Breast epithelium (tissue), 4 donors: ENCODE measurements around the gene LINGO1. TPM values are rescaled to one million over a fixed set of nuclear protein-coding genes. Genes with fewer than 3 reads are reported as not detected.

Experiments used
- DNase-seq, 2 donors: peaks; one replicate each; pipeline ENCODE4 v3.0.0-alpha.2; 2019; ENCODE audit warnings: low spot score in 2 of 2
- H3K27ac ChIP-seq, 2 donors: fragments of 200-600 bp; sonication (generic) in 1 of 2; one replicate each; pipeline ENCODE4 v1.5.1; 2016 to 2019; ENCODE audit warnings: mild to moderate bottlenecking in 1 of 2
- H3K27me3 ChIP-seq, 2 donors: fragments of 200-600 bp; sonication (generic) in 1 of 2; one replicate each; pipeline versions ENCODE4 v1.5.1 to v1.6.0; 2017 to 2019; ENCODE audit warnings: control low read depth in 1 of 2, mild to moderate bottlenecking in 1 of 2
- H3K36me3 ChIP-seq: fragments of 200-600 bp; one replicate; pipeline ENCODE4 v1.5.1; 2019
- H3K4me1 ChIP-seq, 2 donors: fragments of 200-600 bp; sonication (generic); one replicate each; pipeline ENCODE4 v1.5.1; 2016 to 2019; ENCODE audit warnings: control low read depth in 1 of 2
- H3K4me3 ChIP-seq, 3 donors: fragments of 200-600 bp; sonication (generic); 1 replicate in 2 of 3; 2 replicates in 1 of 3; pipeline ENCODE4 v1.5.1; 2016 to 2019; ENCODE audit warnings: mild to moderate bottlenecking in 3 of 3, moderate library complexity in 2 of 3
- H3K9me3 ChIP-seq, 2 donors: fragments of 200-600 bp; sonication (generic) in 1 of 2; one replicate each; pipeline ENCODE4 v1.5.1; 2016 to 2019; ENCODE audit warnings: control low read depth in 1 of 2
- CTCF ChIP-seq, 3 donors: fragments of 450-650 bp; IDR thresholded peaks; one replicate each; pipeline ENCODE4 v1.5.1; 2016 to 2017; ENCODE audit warnings: antibody characterized with exemption in 3 of 3, mild to moderate bottlenecking in 3 of 3, moderate library complexity in 3 of 3
- POLR2A ChIP-seq: fragments of 450-650 bp; IDR thresholded peaks from one replicate; pipeline ENCODE4 v1.6.1; 2016; ENCODE audit warnings: antibody characterized with exemption, mild to moderate bottlenecking, moderate library complexity
- POLR2AphosphoS5 ChIP-seq, 3 donors: sonication (generic); formaldehyde crosslinking; IDR thresholded peaks; one replicate each; pipeline ENCODE4 v1.6.1; 2017; ENCODE audit warnings: antibody characterized with exemption in 3 of 3
- intact Hi-C: fragments of 100-400 bp; cut with DNase I; formaldehyde crosslinking; loops from one replicate; pipeline ENCODE4 v1.15.1; 2023; ENCODE audit warnings: low total_unique reads
- total RNA-seq, 3 donors: library from RNA; depleted of rRNA; stranded (reverse); fragments of >200 nt; gene quantifications; one replicate each; pipeline ENCODE4 v1.1.0, GENCODE V29; 2016

Gene LINGO1
- total RNA-seq, 3 donors from 2014 or later = 1.2 to 1.6 TPM; not detected in 1

- no peaks in the 10 kb centered on the region for H3K4me1 ChIP-seq
- no peak for DNase-seq
- no peaks in the 10 kb centered on the region for H3K9me3 ChIP-seq
- intact Hi-C loops = no loop called here
- TF ChIP-seq POLR2A (no peak), POLR2AphosphoS5 (IDR thresholded peaks at IDR 0.05) (no peak), CTCF (IDR thresholded peaks at IDR 0.05) (no peak)
- H3K4me3 ChIP-seq = no peak overlapping the region
- H3K27ac ChIP-seq = peak overlapping the region in 1 of 2 donors; percentile 38
- H3K27me3 ChIP-seq = no peaks in the 10 kb centered on the region
- H3K36me3 ChIP-seq = no peaks in the 10 kb centered on the region
These were observed 10.3 kb downstream of the LINGO1 start for GRCh38 chr15:77622209-77622933.

GRCh38 chr15:77621847-77622208 is 10.9 kb downstream of the LINGO1 start:
- TF ChIP-seq POLR2A (no peak), CTCF (IDR thresholded peaks at IDR 0.05) (no peak), POLR2AphosphoS5 (IDR thresholded peaks at IDR 0.05) (no peak)
- intact Hi-C loops = no loop called here
- H3K36me3 ChIP-seq = no peaks in the 10 kb centered on the region
- no peaks in the 10 kb centered on the region for H3K9me3 ChIP-seq
- H3K4me1 ChIP-seq = no peaks in the 10 kb centered on the region
- no peak overlapping the region for H3K27ac ChIP-seq
- DNase-seq = no peak
- no peak overlapping the region for H3K4me3 ChIP-seq
- H3K27me3 ChIP-seq = no peaks in the 10 kb centered on the region

GRCh38 chr15:77620960-77621647 is 11.6 kb downstream of the LINGO1 start:
- H3K27ac ChIP-seq = no peak overlapping the region
- TF ChIP-seq POLR2A = no peak
- TF ChIP-seq POLR2AphosphoS5 (IDR thresholded peaks at IDR 0.05) = no peak
- no peak for TF ChIP-seq CTCF (IDR thresholded peaks at IDR 0.05)
- intact Hi-C loops = no loop called here
- no peaks in the 10 kb centered on the region for H3K27me3 ChIP-seq
- H3K4me3 ChIP-seq = no peak overlapping the region
- H3K36me3 ChIP-seq = no peaks in the 10 kb centered on the region
- DNase-seq = no peak
- H3K9me3 ChIP-seq = no peaks in the 10 kb centered on the region
- H3K4me1 ChIP-seq = no peaks in the 10 kb centered on the region

- no peak for DNase-seq
- TF ChIP-seq CTCF (IDR thresholded peaks at IDR 0.05) (no peak), POLR2AphosphoS5 (IDR thresholded peaks at IDR 0.05) (no peak), POLR2A (no peak)
- intact Hi-C loops = no loop called here
- no peaks in the 10 kb centered on the region for H3K27me3 ChIP-seq
- no peaks in the 10 kb centered on the region for H3K36me3 ChIP-seq
- no peak overlapping the region for H3K27ac ChIP-seq
- no peaks in the 10 kb centered on the region for H3K4me1 ChIP-seq
- no peaks in the 10 kb centered on the region for H3K9me3 ChIP-seq
- no peak overlapping the region for H3K4me3 ChIP-seq
These were observed 12.4 kb downstream of the LINGO1 start for GRCh38 chr15:77620297-77620696.

GRCh38 chr15:77619883-77620282 is 12.8 kb downstream of the LINGO1 start:
- no peaks in the 10 kb centered on the region for H3K27me3 ChIP-seq

More at GRCh38 chr15:77619883-77620282, 12.8 kb downstream of the LINGO1 start:
- Histone ChIP-seq H3K4me1 (no peaks in the 10 kb centered on the region), H3K36me3 (no peaks in the 10 kb centered on the region), H3K9me3 (no peaks in the 10 kb centered on the region), H3K4me3 (no peak overlapping the region), H3K27ac (no peak overlapping the region)
- intact Hi-C loops = no loop called here
- TF ChIP-seq CTCF (IDR thresholded peaks at IDR 0.05) (no peak), POLR2A (no peak), POLR2AphosphoS5 (IDR thresholded peaks at IDR 0.05) (no peak)
- DNase-seq = no peak
